ENCODE measurements around the gene PPP1R14C. TPM values are rescaled to one million over a fixed set of nuclear protein-coding genes. Genes with fewer than 3 reads are reported as not detected.

The PPP1R14C gene
- total and polyA plus RNA-seq, 2 experiments from 2014 or later: 1.1 to 1.4 TPM

DNA sequence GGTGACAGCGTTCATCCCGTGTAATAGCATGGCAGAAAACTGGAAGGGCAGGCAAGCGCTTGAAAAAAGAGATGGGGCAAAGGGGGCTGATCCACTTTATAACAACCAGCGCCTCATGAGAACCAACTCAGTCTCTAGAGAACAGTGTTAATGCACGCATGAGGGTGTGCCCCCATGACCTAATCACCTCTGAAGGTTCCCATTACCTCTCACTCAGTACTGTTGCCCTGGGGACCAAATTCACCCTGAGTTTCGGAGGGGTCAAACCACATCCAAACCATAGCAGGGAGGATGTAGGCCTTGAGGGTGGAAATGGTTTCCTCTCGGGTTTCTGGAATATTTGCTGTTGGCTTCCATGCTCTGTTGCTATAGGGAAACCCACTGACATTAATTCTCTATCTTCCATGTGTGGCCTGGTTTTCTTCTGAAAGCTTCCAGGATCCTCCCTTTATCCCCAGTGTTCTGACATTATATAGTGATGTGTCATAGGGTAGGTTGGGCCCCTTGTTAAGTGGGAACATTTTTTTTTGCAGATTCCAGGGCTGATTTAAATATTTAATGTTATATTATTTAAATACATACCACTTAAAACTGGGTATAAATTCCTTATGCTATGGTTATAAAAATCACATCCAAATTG lies 65.2 kb downstream of the PPP1R14C start:
- peaks cover 8% of the 10 kb centered on the region for H3K27me3 Mint-ChIP-seq (ENCODE audit: insufficient read depth, low read depth, poor library complexity)

More for the DNA sequence above, 65.2 kb downstream of the PPP1R14C start:
- Histone ChIP-seq H3F3A (replicated peaks; ENCODE audit: low read depth) (no peaks in the 10 kb centered on the region), H3K36me3 (ENCODE audit: insufficient read depth) (no peaks in the 10 kb centered on the region), H3K79me2 (replicated peaks; ENCODE audit: insufficient read depth) (no peaks in the 10 kb centered on the region), H2AFZ (no peak overlapping the region), H3K27me3 (ENCODE audit: insufficient read depth) (no peaks in the 10 kb centered on the region), H3K9me2 (ENCODE audit: insufficient read depth) (no peaks in the 10 kb centered on the region), H4K20me1 (replicated peaks; ENCODE audit: insufficient read depth) (no peaks in the 10 kb centered on the region), H3K4me1 (ENCODE audit: insufficient read depth) (no peaks in the 10 kb centered on the region), H3K4me2 (no peak overlapping the region), H3K27ac (ENCODE audit: low read depth) (no peak overlapping the region), H3K4me3 (no peak overlapping the region)
- 0 out of 3 replicates have a peak, but pooled peaks cover 4% of the 10 kb centered on the region for H3K4me1 Mint-ChIP-seq
- ATAC-seq: no peak
- no peak overlapping the region for H3K4me3 Mint-ChIP-seq
- no peak for DNase-seq (ENCODE audit: low spot score)
- TF ChIP-seq ZNF331 (CRISPR knock-in tag; IDR thresholded peaks at IDR 0.05; ENCODE audit: low read depth): no peak
- no peak for TF ChIP-seq ETS1 (IDR thresholded peaks at IDR 0.05)
- TF ChIP-seq, protein P1, sequence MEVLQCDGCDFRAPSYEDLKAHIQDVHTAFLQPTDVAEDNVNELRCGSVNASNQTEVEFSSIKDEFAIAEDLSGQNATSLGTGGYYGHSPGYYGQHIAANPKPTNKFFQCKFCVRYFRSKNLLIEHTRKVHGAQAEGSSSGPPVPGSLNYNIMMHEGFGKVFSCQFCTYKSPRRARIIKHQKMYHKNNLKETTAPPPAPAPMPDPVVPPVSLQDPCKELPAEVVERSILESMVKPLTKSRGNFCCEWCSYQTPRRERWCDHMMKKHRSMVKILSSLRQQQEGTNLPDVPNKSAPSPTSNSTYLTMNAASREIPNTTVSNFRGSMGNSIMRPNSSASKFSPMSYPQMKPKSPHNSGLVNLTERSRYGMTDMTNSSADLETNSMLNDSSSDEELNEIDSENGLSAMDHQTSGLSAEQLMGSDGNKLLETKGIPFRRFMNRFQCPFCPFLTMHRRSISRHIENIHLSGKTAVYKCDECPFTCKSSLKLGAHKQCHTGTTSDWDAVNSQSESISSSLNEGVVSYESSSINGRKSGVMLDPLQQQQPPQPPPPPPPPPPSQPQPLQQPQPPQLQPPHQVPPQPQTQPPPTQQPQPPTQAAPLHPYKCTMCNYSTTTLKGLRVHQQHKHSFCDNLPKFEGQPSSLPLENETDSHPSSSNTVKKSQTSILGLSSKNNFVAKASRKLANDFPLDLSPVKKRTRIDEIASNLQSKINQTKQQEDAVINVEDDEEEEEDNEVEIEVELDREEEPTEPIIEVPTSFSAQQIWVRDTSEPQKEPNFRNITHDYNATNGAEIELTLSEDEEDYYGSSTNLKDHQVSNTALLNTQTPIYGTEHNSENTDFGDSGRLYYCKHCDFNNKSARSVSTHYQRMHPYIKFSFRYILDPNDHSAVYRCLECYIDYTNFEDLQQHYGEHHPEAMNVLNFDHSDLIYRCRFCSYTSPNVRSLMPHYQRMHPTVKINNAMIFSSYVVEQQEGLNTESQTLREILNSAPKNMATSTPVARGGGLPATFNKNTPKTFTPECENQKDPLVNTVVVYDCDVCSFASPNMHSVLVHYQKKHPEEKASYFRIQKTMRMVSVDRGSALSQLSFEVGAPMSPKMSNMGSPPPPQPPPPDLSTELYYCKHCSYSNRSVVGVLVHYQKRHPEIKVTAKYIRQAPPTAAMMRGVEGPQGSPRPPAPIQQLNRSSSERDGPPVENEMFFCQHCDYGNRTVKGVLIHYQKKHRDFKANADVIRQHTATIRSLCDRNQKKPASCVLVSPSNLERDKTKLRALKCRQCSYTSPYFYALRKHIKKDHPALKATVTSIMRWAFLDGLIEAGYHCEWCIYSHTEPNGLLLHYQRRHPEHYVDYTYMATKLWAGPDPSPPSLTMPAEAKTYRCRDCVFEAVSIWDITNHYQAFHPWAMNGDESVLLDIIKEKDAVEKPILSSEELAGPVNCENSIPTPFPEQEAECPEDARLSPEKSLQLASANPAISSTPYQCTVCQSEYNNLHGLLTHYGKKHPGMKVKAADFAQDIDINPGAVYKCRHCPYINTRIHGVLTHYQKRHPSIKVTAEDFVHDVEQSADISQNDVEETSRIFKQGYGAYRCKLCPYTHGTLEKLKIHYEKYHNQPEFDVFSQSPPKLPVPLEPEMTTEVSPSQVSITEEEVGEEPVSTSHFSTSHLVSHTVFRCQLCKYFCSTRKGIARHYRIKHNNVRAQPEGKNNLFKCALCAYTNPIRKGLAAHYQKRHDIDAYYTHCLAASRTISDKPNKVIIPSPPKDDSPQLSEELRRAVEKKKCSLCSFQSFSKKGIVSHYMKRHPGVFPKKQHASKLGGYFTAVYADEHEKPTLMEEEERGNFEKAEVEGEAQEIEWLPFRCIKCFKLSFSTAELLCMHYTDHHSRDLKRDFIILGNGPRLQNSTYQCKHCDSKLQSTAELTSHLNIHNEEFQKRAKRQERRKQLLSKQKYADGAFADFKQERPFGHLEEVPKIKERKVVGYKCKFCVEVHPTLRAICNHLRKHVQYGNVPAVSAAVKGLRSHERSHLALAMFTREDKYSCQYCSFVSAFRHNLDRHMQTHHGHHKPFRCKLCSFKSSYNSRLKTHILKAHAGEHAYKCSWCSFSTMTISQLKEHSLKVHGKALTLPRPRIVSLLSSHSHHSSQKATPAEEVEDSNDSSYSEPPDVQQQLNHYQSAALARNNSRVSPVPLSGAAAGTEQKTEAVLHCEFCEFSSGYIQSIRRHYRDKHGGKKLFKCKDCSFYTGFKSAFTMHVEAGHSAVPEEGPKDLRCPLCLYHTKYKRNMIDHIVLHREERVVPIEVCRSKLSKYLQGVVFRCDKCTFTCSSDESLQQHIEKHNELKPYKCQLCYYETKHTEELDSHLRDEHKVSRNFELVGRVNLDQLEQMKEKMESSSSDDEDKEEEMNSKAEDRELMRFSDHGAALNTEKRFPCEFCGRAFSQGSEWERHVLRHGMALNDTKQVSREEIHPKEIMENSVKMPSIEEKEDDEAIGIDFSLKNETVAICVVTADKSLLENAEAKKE (CRISPR knock-in tag; IDR thresholded peaks at IDR 0.05): no peak
- no peak for TF ChIP-seq ZNF114 (CRISPR knock-in tag; IDR thresholded peaks at IDR 0.05)
- no peak for TF ChIP-seq CREB1 (CRISPR knock-in tag; IDR thresholded peaks at IDR 0.05; ENCODE audit: low read depth)
- no peak for TF ChIP-seq POLR2AphosphoS5 (IDR thresholded peaks at IDR 0.05; ENCODE audit: low read depth)
- no peak for TF ChIP-seq NANOG (IDR thresholded peaks at IDR 0.05; ENCODE audit: borderline replicate concordance)
- TF ChIP-seq STAT1 (IDR thresholded peaks at IDR 0.05; ENCODE audit: unreplicated experiment): no peak
- TF ChIP-seq, protein P2, sequence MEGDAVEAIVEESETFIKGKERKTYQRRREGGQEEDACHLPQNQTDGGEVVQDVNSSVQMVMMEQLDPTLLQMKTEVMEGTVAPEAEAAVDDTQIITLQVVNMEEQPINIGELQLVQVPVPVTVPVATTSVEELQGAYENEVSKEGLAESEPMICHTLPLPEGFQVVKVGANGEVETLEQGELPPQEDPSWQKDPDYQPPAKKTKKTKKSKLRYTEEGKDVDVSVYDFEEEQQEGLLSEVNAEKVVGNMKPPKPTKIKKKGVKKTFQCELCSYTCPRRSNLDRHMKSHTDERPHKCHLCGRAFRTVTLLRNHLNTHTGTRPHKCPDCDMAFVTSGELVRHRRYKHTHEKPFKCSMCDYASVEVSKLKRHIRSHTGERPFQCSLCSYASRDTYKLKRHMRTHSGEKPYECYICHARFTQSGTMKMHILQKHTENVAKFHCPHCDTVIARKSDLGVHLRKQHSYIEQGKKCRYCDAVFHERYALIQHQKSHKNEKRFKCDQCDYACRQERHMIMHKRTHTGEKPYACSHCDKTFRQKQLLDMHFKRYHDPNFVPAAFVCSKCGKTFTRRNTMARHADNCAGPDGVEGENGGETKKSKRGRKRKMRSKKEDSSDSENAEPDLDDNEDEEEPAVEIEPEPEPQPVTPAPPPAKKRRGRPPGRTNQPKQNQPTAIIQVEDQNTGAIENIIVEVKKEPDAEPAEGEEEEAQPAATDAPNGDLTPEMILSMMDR (conservative IDR thresholded peaks at IDR 0.05; ENCODE audit: low read depth in 2 of 2): no peak
- no peak for TF ChIP-seq EZH2phosphoT487 (IDR thresholded peaks at IDR 0.05; ENCODE audit: unreplicated experiment)
- no peak for TF ChIP-seq EZH2 (IDR thresholded peaks at IDR 0.05; ENCODE audit: low read depth, unreplicated experiment)
- no peak for TF ChIP-seq REST (IDR thresholded peaks at IDR 0.05; ENCODE audit: unreplicated experiment)
- no peak for TF ChIP-seq JUNB (IDR thresholded peaks at IDR 0.05; ENCODE audit: unreplicated experiment)
- no peak overlapping the region for H3K27ac Mint-ChIP-seq
- no peaks in the 10 kb centered on the region for H3K36me3 Mint-ChIP-seq (ENCODE audit: low read depth)
- H3K9me3 Mint-ChIP-seq: no peaks in the 10 kb centered on the region
